ENCODE results near the gene AP2A2. TPM values are rescaled to one million over a fixed set of nuclear protein-coding genes. Genes with fewer than 3 reads are reported as not detected.

The AP2A2 gene
- polyA plus RNA-seq, 3 donors, result 5.7 to 61.0 (median 8.2) TPM

DNA sequence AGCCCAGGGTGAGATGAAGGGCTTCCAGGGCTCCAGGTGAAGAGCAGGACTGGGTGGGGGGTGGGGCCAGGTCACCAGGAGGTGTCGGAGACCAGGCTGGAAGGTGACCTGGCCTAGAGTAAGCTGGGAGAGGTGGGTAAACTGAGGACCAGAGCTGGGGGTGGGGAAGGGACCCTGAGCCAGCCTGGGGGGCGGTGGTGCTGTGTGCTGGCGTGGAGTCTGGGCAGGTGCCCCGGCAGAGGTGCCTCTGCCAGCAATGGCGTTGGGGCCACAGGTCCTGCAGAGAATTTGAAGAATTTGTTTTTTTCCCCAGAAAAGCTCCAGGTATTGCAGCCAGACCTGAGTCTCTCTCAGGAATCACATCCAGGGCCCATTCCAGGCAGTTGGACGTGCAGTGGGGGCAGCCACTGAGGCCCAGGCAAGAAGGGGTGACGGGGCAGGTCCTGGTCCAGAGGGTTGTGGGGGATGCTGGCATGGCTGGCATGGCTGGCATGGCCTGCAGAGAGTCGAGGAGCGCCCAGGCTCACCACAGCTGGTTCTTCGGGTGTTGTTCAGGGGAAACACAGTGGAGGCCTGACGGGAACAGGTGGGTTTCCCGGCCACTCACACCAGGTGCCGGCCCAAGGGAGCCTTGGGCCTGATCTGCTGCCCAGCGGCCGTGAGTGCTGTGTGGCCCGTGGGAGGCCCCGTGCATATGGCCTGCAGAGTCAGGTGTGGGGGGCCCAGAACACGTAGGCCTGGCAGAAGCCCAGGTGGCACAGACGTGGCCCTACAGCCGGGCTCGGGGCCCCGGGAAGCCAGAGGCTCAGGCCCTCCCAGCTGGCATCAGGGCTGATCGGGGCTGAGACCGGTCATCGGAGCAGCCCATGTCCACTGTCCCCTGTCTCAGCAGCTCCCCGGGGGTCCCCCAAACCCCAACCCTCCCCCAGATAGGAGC lies 117.2 kb downstream of the AP2A2 start:
- H3K4me1 Mint-ChIP-seq, result peaks cover 4% of the 10 kb centered on the region
- H3K4me2 ChIP-seq (replicated peaks; ENCODE audit: extremely low read depth, low read length, poor library complexity, severe bottlenecking), result no peak overlapping the region
- H2AFZ ChIP-seq (ENCODE audit: insufficient read depth, low read depth, low read length, poor library complexity, severe bottlenecking), result no peak overlapping the region
- H3K27ac Mint-ChIP-seq, result no peak overlapping the region
- no peaks in the 10 kb centered on the region for H3K36me3 Mint-ChIP-seq
- intact Hi-C loops (cut with micrococcal nuclease), result no loop called here
- no peak overlapping the region for H3K4me3 ChIP-seq (replicated peaks in 1 of 3; ENCODE audit: low read depth in 2 of 3, low read length in 3 of 3)
- no peaks in the 10 kb centered on the region for H4K20me1 ChIP-seq (ENCODE audit: insufficient read depth, low read length)
- H3K27me3 Mint-ChIP-seq (ENCODE audit: low read depth in 3 of 3), result peaks cover 14 to 15% (median 15%) of the 10 kb centered on the region in 3 donors
- H3K4me3 Mint-ChIP-seq, result no peak overlapping the region
- WGBS (ENCODE audit: insufficient coverage), result 92% methylated on average over 26 of the region's 26 CpGs
- no peaks in the 10 kb centered on the region for H3K27me3 ChIP-seq (ENCODE audit: control insufficient read depth in 2 of 2, insufficient read depth in 2 of 2, low read length in 2 of 2)
- H3K9me3 Mint-ChIP-seq, result peaks cover 0 to 4% (median 0%) of the 10 kb centered on the region in 7 donors
- DNase-seq, result no peak
- no peaks in the 10 kb centered on the region for H3K9me3 ChIP-seq (replicated peaks in 1 of 2; ENCODE audit: control insufficient read depth in 1 of 2, insufficient read depth in 1 of 2, low read length in 2 of 2)
- no peaks in the 10 kb centered on the region for H3K36me3 ChIP-seq (replicated peaks in 1 of 2; ENCODE audit: control insufficient read depth in 1 of 2, insufficient read depth in 2 of 2, low read length in 2 of 2)
- TF ChIP-seq CTCF (IDR thresholded peaks at IDR 0.05), result no peak
- no peaks in the 10 kb centered on the region for H3K79me2 ChIP-seq (ENCODE audit: insufficient read depth, low read length)
- no peaks in the 10 kb centered on the region for H3K4me1 ChIP-seq (ENCODE audit: control insufficient read depth in 1 of 2, insufficient read depth in 2 of 2, low read length in 2 of 2)
- H3K27ac ChIP-seq (ENCODE audit: low read depth in 1 of 2, low read length in 2 of 2), result no peak overlapping the region
- no peak overlapping the region for H3K9ac ChIP-seq (ENCODE audit: insufficient read depth, low read length, poor library complexity, severe bottlenecking)

DNA sequence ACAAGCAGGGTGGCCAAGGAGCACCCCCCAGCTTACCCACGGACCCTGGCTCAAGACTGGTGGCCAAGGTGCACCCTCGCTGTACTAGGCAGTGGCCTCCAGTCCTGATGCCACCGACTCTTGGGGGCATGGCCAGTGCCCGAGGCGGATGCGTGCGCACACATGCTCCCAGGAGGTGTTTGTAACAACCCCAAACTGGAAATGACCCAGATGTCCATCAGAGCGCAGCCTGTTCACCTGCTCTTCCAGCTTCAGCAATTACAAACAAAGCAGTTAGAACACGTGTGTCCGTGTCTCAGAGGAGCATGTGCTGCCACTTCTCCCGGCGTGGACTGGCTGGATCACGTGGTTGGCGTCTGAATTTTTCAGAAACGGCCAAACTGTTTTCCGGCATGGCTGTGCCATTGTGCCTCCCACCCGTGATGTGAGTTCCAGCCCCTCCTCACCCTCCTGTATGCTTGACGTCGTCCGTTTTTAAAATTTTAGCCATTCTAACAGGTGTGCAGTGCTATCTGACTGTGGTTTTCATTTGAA lies 118.0 kb downstream of the AP2A2 start:
- TF ChIP-seq CTCF (IDR thresholded peaks at IDR 0.05), result no peak
- H3K9me3 Mint-ChIP-seq, result peaks cover 0 to 4% (median 0%) of the 10 kb centered on the region in 7 donors
- peaks cover 4% of the 10 kb centered on the region for H3K4me1 Mint-ChIP-seq
- Histone ChIP-seq H4K20me1 (ENCODE audit: insufficient read depth, low read length) (no peaks in the 10 kb centered on the region), H3K4me2 (replicated peaks; ENCODE audit: extremely low read depth, low read length, poor library complexity, severe bottlenecking) (no peak overlapping the region), H3K9me3 (replicated peaks in 1 of 2; ENCODE audit: control insufficient read depth in 1 of 2, insufficient read depth in 1 of 2, low read length in 2 of 2) (no peaks in the 10 kb centered on the region), H2AFZ (ENCODE audit: insufficient read depth, low read depth, low read length, poor library complexity, severe bottlenecking) (no peak overlapping the region), H3K27me3 (ENCODE audit: control insufficient read depth in 2 of 2, insufficient read depth in 2 of 2, low read length in 2 of 2) (peaks cover 0 to 4% of the 10 kb centered on the region in 2 donors), H3K36me3 (replicated peaks in 1 of 2; ENCODE audit: control insufficient read depth in 1 of 2, insufficient read depth in 2 of 2, low read length in 2 of 2) (no peaks in the 10 kb centered on the region), H3K79me2 (ENCODE audit: insufficient read depth, low read length) (no peaks in the 10 kb centered on the region), H3K4me1 (ENCODE audit: control insufficient read depth in 1 of 2, insufficient read depth in 2 of 2, low read length in 2 of 2) (no peaks in the 10 kb centered on the region), H3K4me3 (replicated peaks in 1 of 3; ENCODE audit: low read depth in 2 of 3, low read length in 3 of 3) (no peak overlapping the region), H3K27ac (ENCODE audit: low read depth in 1 of 2, low read length in 2 of 2) (no peak overlapping the region), H3K9ac (ENCODE audit: insufficient read depth, low read length, poor library complexity, severe bottlenecking) (no peak overlapping the region)
- peaks cover 17 to 22% (median 18%) of the 10 kb centered on the region in 3 donors for H3K27me3 Mint-ChIP-seq (ENCODE audit: low read depth in 3 of 3)
- H3K4me3 Mint-ChIP-seq, result no peak overlapping the region
- intact Hi-C loops (cut with micrococcal nuclease), result no loop called here
- 94% methylated on average over 18 of the region's 20 CpGs for WGBS (ENCODE audit: insufficient coverage)
- peak overlapping the region in 1 of 7 donors; percentile 66 for H3K27ac Mint-ChIP-seq
- H3K36me3 Mint-ChIP-seq, result no peaks in the 10 kb centered on the region
- DNase-seq, result no peak

All from CD14-positive monocyte (primary cell).